HG02623 (cell line): ENCODE measurements around the gene ZNF385C.

ENCODE experiments used
- ATAC-seq: cut with Tn5 transposase; IDR thresholded peaks from one replicate; pipeline ENCODE4 v1.9.1; 2021; ENCODE audit warnings: moderate library complexity; ENCODE audit not compliant: unreplicated experiment

The ZNF385C gene

GRCh38 chr17:42107597-42108576, 9.6 kb upstream of the ZNF385C start:
- peak; percentile 65 for ATAC-seq

GRCh38 chr17:42107124-42107523, 8.9 kb upstream of the ZNF385C start:
- ATAC-seq, result no peak

- ATAC-seq, result no peak
Measured at GRCh38 chr17:42106009-42106408, 7.7 kb upstream of the ZNF385C start.

GRCh38 chr17:42104264-42104663, 6.0 kb upstream of the ZNF385C start:
- ATAC-seq, result no peak

GRCh38 chr17:42103221-42103954, 5.1 kb upstream of the ZNF385C start:
- ATAC-seq, result no peak

- no peak for ATAC-seq
Measured at GRCh38 chr17:42101513-42102292, 3.4 kb upstream of the ZNF385C start.

GRCh38 chr17:42098730-42099399, 592 bp upstream of the ZNF385C start:
- ATAC-seq, result no peak

- ATAC-seq, result no peak
Measured at GRCh38 chr17:42096360-42097111, 1.7 kb downstream of the ZNF385C start.

- ATAC-seq, result no peak
Measured at GRCh38 chr17:42094375-42095069, 3.8 kb downstream of the ZNF385C start.

GRCh38 chr17:42092939-42093338, 5.3 kb downstream of the ZNF385C start:
- no peak for ATAC-seq

GRCh38 chr17:42090964-42091790, 7.1 kb downstream of the ZNF385C start:
- ATAC-seq, result no peak

GRCh38 chr17:42088736-42089135, 9.5 kb downstream of the ZNF385C start:
- no peak for ATAC-seq

GRCh38 chr17:42087736-42088705, 10.3 kb downstream of the ZNF385C start:
- no peak for ATAC-seq

- ATAC-seq, result no peak
Measured at GRCh38 chr17:42087042-42087701, 11.1 kb downstream of the ZNF385C start.

- no peak for ATAC-seq
Measured at GRCh38 chr17:42081516-42082129, 16.6 kb downstream of the ZNF385C start.

- ATAC-seq, result no peak
Measured at GRCh38 chr17:42079541-42079940, 18.7 kb downstream of the ZNF385C start.
